Effector memory CD4-positive, alpha-beta T cell (primary cell): Measurements from ENCODE around the gene SLC16A1.

Experiments used
- DNase-seq, 3 donors: peaks; one replicate each; pipeline ENCODE4 v3.0.0-alpha.2; 2020
- H3K27ac ChIP-seq: 2 replicates; pipeline ENCODE4 v1.7.0; 2013; ENCODE audit warnings: mild to moderate bottlenecking, low read length, moderate library complexity; ENCODE audit not compliant: insufficient read depth, poor library complexity, severe bottlenecking
- H3K27me3 ChIP-seq: replicated peaks from 2 replicates; pipeline ENCODE4 v1.7.0; 2013; ENCODE audit warnings: mild to moderate bottlenecking, low read length; ENCODE audit not compliant: insufficient read depth, control insufficient read depth, poor library complexity, severe bottlenecking
- H3K36me3 ChIP-seq: 2 replicates; pipeline ENCODE4 v1.7.0; 2013; ENCODE audit warnings: mild to moderate bottlenecking, low read length, moderate library complexity; ENCODE audit not compliant: control insufficient read depth, insufficient read depth
- H3K4me1 ChIP-seq: 2 replicates; pipeline ENCODE4 v1.7.0; 2013; ENCODE audit warnings: low read length, mild to moderate bottlenecking; ENCODE audit not compliant: control insufficient read depth, insufficient read depth, poor library complexity, severe bottlenecking
- H3K4me3 ChIP-seq: 2 replicates; pipeline ENCODE4 v1.7.0; 2013; ENCODE audit warnings: low read length, low read depth, mild to moderate bottlenecking; ENCODE audit not compliant: insufficient read depth, poor library complexity, severe bottlenecking
- H3K9me3 ChIP-seq: 2 replicates; pipeline ENCODE4 v1.7.0; 2013; ENCODE audit warnings: mild to moderate bottlenecking, low read length, moderate library complexity; ENCODE audit not compliant: control insufficient read depth

The SLC16A1 gene

GRCh38 chr1:112872551-112872962 lies 83.4 kb downstream of the SLC16A1 start:
- Histone ChIP-seq H3K9me3 (no peaks in the 10 kb centered on the region), H3K36me3 (no peaks in the 10 kb centered on the region), H3K27ac (no peak overlapping the region), H3K27me3 (no peaks in the 10 kb centered on the region), H3K4me3 (no peak overlapping the region), H3K4me1 (no peaks in the 10 kb centered on the region)
- DNase-seq = no peak

GRCh38 chr1:112870887-112871646 lies 84.9 kb downstream of the SLC16A1 start:
- H3K36me3 ChIP-seq = no peaks in the 10 kb centered on the region
- no peak overlapping the region for H3K27ac ChIP-seq
- DNase-seq = no peak
- no peak overlapping the region for H3K4me3 ChIP-seq
- H3K4me1 ChIP-seq = no peaks in the 10 kb centered on the region
- no peaks in the 10 kb centered on the region for H3K27me3 ChIP-seq
- no peaks in the 10 kb centered on the region for H3K9me3 ChIP-seq

- H3K9me3 ChIP-seq = no peaks in the 10 kb centered on the region
- no peak overlapping the region for H3K27ac ChIP-seq
- DNase-seq = no peak
- H3K27me3 ChIP-seq = no peaks in the 10 kb centered on the region
- no peaks in the 10 kb centered on the region for H3K36me3 ChIP-seq
- no peak overlapping the region for H3K4me3 ChIP-seq
- H3K4me1 ChIP-seq = no peaks in the 10 kb centered on the region
Measured at GRCh38 chr1:112869895-112870294, 86.1 kb downstream of the SLC16A1 start.

- Histone ChIP-seq H3K27ac (no peak overlapping the region), H3K27me3 (no peaks in the 10 kb centered on the region), H3K36me3 (no peaks in the 10 kb centered on the region), H3K9me3 (no peaks in the 10 kb centered on the region), H3K4me3 (no peak overlapping the region), H3K4me1 (no peaks in the 10 kb centered on the region)
- no peak for DNase-seq
Measured at GRCh38 chr1:112868191-112868590, 87.8 kb downstream of the SLC16A1 start.

- H3K27me3 ChIP-seq = no peaks in the 10 kb centered on the region
- DNase-seq = no peak
- no peak overlapping the region for H3K27ac ChIP-seq
- H3K4me1 ChIP-seq = no peaks in the 10 kb centered on the region
- no peaks in the 10 kb centered on the region for H3K9me3 ChIP-seq
- H3K4me3 ChIP-seq = no peak overlapping the region
- no peaks in the 10 kb centered on the region for H3K36me3 ChIP-seq
Measured at GRCh38 chr1:112866981-112867380, 89.0 kb downstream of the SLC16A1 start.

- H3K27ac ChIP-seq = no peak overlapping the region
- no peak overlapping the region for H3K4me3 ChIP-seq
- H3K36me3 ChIP-seq = no peaks in the 10 kb centered on the region
- no peaks in the 10 kb centered on the region for H3K27me3 ChIP-seq
- no peak for DNase-seq
- H3K9me3 ChIP-seq = no peaks in the 10 kb centered on the region
- H3K4me1 ChIP-seq = no peaks in the 10 kb centered on the region
Measured at GRCh38 chr1:112866151-112866550, 89.8 kb downstream of the SLC16A1 start.

GRCh38 chr1:112862753-112863426 lies 93.1 kb downstream of the SLC16A1 start:
- Histone ChIP-seq H3K27me3 (no peaks in the 10 kb centered on the region), H3K4me1 (no peaks in the 10 kb centered on the region), H3K9me3 (no peaks in the 10 kb centered on the region), H3K27ac (no peak overlapping the region), H3K4me3 (no peak overlapping the region), H3K36me3 (no peaks in the 10 kb centered on the region)
- DNase-seq = no peak
